C4-2B (cell line): ENCODE results near the gene GDF7.

Experiments
- ZFX ChIP-seq: fragments of 450-650 bp; IDR thresholded peaks from 2 replicates; pipeline ENCODE4 v1.6.1; 2017
- TF ChIP-seq, protein P1 (sequence below): fragments of 450-650 bp; conservative IDR thresholded peaks from 2 replicates; pipeline ENCODE4 v1.5.1; 2017; ENCODE audit warnings: mild to moderate bottlenecking

DNA sequence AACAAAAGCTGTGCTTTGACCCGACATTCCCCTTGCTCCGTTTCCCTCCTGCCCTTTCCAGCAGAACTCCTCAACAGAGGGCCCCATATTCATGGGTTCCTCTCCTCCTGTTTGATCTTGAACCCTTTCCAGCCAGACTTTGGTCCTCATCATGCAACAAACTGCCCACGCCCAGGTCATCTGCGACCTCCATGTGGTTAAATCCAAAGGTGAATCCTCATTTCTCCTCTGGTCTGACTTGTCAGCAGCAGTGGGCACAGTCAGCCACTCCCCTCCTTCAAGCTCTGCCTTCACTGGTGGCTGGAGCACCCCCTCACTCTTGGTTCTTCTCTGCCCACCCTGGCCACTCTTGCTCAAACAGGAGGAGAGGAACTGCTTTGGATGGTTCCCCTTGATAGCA, 18.7 kb upstream of the GDF7 start:
- TF ChIP-seq, protein P1, sequence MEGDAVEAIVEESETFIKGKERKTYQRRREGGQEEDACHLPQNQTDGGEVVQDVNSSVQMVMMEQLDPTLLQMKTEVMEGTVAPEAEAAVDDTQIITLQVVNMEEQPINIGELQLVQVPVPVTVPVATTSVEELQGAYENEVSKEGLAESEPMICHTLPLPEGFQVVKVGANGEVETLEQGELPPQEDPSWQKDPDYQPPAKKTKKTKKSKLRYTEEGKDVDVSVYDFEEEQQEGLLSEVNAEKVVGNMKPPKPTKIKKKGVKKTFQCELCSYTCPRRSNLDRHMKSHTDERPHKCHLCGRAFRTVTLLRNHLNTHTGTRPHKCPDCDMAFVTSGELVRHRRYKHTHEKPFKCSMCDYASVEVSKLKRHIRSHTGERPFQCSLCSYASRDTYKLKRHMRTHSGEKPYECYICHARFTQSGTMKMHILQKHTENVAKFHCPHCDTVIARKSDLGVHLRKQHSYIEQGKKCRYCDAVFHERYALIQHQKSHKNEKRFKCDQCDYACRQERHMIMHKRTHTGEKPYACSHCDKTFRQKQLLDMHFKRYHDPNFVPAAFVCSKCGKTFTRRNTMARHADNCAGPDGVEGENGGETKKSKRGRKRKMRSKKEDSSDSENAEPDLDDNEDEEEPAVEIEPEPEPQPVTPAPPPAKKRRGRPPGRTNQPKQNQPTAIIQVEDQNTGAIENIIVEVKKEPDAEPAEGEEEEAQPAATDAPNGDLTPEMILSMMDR: no peak
- no peak for TF ChIP-seq ZFX
